ENCODE results near the gene C8G.

Gene C8G

DNA sequence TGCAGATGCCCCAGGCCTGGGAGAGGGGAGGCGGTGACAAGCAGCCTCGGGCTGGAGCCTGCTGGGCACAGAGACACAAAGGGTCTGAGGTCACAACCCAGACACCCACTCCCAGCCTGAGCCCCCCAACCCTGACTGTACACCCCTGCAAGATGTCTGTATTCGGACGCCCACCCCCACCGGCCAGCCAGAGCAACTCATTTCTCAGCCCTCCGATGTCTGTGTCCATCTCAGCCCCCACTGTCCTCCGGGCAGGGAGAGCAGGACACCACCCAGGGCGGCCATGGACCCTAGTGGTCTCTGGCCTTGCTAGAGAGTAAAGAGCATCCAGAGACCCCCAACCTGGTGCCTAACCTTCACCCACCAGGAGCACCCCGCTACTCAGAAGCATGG, 10.9 kb downstream of the C8G start:
- no peak for DNase-seq

DNA sequence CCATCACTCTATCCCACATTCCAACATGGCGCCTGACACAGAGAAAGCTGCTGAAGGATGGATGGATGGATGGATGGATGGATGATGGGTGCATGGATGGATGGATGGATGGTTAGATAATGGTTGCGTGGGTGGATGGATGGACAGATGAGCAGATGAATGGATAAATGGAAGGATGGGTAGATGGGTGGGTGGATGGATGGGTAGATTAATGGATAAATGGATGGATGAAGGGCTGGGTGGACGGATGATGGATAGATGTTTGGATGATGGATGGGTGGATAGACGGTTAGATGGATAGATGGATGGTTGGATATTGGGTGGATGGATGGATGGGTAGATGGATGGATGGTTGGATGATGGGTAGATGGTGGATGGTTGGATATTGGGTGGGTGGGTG, 11.6 kb downstream of the C8G start:
- DNase-seq: no peak

DNA sequence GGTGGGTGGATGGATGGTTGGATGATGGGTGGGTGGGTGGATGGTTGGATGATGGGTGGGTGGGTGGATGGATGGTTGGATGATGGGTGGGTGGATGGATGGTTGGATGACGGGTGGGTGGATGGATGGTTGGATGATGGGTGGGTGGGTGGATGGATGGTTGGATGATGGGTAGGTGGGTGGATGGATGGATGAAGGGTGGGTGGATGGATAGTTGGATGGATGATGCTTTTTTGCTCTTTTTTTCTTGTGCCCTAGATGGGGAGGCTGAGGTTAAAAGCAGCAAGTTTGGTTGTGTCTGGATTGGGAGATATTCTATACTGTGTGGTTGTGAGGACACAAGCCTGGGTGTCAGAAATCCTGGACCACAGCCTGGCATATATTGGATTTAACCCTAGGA, 12.4 kb downstream of the C8G start:
- no peak for DNase-seq

DNA sequence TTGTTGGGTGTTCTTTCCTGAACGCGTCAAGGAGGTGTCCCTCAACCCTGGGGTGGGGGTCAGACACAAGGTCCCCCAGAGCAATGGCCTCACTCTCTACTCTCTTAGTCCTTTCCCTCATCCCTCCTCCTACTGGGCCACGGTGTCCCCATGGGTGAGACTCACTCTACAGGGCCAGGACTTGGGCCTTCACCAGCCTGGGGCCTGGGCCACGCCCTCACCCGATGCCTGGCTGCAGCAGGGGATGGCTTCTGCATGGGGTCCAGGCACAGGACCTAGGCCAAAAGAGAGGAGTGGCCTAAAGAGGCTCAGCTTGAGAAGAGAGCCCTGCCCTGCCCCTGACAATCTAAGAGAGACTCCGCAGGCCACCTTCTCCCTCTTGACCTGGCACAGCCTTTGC, 12.9 kb downstream of the C8G start:
- DNase-seq: no peak

DNA sequence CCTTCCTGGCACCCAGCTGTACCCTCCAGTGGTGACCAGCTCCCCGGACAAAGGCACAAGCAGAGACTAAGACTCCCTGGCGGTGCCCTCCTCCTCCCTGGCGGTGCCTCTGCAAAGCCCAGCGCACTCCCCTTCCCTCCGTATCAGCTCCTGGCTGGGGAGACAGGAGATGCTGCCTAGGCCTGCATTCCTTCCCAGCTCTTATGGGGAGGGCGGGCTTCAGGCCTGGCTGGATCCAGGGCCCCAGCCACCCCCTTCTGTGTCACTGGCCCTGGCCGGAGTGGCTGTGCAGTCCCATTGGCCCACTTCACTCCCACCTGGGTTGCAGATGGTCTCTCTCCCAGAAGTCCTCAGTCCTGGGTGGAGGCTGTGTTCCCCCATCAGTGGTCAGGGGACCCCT, 13.4 kb downstream of the C8G start:
- no peak for DNase-seq

DNA sequence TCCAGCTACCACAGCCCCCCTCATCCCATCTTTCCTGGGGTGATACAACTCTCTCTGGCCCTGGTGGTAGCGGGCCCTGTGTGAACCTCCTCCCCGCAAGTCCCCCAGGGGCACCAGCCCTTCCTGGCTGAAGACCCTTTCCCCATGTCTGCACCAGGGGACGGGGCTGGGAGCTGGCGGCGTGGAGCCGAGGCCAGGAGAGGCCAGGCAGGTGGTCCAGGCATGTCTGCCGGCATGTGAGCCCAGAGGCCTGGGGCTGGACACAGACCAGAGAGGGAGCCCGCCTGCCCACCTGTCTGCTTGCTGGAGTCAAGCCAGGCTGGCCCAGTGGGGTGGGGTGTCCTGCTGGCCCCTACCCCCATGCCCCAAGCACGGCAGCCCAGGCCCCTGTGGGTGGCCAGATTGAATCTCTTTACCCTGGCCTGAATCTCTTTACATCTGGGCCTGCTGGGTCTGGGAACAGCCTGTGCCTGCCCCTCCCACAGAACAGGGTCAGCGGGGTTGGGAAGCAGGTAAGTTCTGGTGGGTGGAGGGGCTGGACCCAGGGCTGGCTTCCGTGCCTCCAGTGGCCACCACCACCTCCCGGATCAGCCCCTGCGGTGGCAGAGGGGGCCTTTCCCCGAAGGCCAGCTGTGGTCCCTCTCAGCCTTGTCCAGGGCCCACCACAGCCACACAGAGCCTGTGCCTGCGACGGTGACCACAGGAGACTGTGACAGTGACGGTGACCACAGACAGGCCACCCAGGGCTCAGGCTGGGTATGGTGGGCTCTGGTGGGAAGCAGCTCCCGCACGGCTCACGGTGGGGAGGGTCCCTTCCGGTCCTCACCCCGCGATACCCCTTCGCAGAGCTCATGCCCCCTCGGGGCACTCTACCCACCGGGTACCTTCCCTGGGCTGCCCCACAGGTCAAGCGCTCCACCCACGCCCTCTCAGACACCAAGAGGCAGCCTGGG, 14.1 kb downstream of the C8G start:
- DNase-seq: no peak

DNA sequence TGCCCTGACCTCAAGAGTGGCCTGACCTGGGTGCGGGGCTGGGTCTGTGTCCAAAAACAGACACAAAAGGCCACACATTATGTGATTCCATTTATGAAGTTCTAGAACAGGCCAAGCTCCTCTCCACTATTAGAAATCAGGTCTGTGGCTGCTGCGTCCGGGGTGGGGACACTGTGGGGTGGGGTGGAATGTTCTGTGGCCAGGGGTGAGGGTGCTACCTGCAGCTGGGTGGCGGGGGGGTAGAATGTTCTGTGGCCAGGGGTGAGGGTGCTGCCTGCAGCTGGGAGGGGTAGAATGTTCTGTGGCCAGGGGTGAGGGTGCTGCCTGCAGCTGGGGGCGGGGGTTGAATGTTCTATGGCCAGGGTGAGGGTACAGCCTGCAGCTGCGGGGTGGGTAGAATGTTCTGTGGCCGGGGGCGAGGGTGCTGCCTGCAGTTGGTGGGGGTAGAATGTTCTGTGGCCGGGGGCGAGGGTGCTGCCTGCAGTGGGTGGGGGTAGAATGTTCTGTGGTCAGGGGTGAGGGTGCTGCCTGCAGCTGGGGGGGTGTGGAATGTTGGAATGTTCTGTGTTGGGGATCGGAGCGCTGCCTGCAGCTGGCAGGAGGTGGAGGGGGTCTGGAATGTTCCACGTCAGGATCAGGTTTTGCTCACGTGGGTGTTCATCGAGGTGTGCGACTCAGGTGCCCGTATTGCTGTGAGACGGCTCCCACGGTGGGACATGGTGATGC, 15.3 kb downstream of the C8G start:
- no peak for DNase-seq

DNA sequence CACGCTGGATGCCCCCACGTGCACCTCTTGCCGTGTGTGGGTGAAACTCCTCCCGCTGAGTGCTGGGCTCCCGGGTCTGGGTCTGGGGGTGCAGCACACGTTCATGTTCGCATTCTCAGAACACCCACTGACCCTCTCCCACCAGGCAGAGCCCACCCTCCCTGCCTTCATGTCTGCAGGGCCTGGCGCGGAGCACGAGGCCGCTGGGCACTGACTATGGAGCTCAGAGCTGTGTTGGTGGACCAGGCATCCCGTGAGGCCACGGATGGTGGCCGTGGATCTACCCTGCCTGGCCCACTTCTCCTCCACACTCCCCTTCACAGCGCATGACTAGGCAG, 15.9 kb downstream of the C8G start:
- no peak for DNase-seq

DNA sequence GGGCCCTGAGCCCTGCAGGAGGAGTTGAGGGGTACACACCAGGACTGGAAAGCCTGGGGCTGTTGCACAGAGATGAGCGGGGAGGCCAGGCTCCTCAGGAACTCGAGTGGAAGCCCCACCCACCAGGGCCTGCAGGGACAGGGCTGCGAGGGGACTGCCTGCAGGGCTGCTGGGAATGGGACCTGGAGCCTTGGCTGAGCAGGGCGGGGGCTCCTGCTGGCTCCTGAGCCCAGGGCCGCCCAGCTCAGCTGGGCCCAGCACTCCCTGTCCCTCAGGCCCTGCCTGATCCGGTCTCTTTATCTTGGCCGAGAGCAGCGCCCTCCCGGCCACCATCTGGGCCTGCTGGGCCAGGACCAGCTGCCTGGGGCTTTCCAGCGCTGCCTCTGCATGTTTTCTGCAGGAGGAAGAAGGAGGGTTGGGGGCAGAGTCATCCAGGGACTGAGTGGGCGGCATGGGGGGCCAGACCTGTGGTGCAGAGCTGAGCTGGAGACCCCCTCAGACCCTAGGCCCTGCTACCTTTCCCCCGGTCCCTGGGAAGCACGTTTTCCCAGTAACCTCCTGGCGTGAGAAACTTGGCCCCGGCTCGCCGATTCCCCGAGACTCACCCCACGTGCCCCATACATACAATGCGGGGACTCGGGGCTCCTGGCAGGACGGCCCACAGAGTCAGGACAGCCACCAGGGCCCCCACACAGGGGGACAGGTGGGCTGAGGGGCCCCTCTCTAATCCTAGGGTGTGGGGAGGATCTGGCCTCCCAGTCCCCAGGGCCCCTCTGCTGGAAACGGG, 16.4 kb downstream of the C8G start:
- no peak for DNase-seq

DNA sequence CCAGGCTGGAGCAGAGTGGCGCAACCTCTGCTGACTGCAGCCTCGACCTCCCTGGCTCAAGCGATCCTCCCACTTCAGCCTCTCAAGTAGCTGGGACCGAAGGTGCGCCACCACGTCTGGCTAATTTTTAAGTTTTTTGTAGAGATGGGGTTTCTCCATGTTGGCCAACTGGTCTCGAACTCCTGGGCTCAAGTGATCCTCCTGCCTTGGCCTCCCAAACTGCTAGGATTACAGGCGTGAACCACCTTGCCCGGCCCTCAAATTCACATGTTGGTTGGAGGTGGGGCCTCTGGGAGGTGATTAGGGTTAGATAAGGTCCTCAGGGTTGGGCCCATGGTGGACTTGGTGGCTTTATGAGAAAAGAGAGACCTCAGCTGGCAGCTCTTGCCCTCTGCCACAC, 17.1 kb downstream of the C8G start:
- no peak for DNase-seq

DNA sequence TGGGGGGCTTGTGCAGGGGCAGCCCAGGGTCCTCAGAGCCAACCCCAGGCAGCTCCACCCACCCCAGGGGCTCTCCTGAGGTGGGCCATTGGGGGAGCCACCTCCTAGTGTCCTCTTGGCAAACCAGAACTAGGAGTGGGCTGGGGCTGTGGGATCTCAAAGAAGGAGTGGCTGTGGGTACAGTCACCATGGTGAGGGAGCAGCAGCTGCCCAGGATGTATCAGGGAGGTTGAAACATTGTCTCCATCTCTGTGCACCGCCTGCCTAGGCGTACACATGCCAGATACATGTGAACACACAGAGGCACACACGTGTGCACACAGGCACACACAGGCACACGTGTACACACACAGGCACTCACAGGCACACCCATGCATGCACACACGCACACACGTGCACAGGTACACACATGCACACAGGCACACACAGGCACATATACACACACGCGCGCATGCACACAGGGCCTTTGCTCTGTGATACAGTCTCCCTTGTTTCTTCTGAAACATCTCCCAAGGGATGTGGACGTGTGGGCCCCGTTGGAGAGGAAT, 17.7 kb downstream of the C8G start:
- DNase-seq: no peak

DNA sequence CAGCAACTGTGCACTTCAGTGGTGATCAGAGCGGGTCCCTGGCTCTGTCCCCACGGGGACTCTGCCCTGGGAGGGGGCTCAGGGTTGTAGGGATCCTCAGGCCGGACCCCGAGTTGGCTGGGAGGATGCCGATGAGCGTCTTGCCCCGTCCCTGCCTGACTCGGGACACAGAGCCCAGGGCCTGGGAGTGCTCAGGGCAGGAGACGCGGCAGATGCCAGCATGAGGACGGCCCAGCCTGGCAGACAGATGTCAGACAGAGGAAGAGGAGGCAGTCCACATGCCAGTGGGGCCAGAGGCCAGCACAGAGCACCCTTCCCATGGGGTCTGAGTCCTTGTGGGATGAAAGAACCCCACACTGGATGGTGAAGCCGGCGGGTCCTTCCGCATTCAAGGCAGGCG, 18.3 kb downstream of the C8G start:
- no peak for DNase-seq

DNA sequence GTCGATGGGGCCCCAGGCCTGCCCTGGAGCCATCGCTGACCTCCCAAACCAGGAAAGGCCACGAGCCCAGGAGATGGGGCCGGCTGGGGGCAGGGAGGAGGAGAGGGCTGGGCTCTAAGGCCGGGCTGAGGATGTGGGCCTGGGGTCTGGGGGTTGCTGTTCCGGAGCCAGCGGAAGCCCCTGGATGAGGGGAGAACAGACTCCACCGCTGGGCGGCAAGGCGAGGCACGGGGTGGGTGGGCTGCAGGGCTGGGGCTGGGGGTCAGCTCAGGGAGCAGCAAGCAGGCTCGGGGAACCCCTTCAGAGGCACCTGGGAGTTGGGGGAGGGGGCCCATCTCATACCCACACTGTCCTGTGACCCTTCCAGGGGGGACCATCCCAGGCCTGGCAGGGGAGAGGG, 18.7 kb downstream of the C8G start:
- no peak for DNase-seq

DNA sequence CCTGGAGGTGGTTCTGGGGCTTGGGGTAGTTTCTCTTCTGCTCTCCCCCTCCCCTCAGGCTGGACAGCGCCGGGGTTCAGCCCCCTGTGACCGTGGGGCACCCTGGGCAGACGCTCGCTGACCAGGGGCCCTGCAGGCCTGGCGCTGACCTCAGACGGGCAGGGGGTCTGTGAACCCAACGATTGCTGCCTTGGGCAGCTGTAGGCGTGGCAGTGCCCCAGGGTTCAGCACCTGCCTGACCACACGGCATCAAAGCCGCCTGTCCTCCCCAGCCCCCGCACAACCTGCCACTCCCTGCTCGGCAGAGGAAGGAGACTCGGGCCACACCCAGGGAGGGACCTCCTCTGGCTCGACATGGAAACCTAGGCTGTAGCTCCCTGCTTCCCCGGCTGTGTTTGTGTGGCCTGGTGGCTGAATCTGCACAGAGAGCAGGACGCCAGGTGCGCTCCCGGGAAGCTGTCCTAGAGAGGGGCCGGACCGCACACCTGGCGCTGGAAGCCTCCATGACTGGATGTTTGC, 19.2 kb downstream of the C8G start:
- no peak for DNase-seq

DNA sequence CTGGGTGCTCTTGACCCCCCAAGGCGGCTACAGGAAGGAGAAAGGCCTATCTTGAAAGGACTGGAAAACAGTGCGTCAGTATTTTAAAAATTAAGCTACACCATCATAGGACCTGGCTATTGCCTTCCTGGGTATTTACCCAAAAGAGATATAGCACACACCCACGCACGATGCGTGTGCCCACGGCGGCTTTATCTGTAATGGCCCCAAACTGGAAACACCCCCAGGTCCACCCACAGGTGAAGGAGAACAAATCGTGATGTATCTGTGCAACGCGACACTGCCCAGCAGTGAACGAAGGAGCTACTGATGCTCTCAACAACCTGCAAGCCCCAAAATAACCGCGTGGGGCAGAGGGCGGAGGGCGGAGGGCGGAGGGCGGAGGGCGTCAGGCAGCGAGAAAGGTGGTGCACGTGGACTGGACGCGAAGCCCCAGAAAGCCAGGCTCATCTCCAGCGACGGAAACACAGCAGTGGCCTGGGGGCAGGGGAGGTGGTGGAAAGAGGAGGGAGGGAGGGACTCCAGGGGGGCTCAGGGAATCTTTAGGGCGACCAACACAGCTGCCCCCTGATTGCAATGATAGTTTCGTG, 19.9 kb downstream of the C8G start:
- no peak for DNase-seq

DNA sequence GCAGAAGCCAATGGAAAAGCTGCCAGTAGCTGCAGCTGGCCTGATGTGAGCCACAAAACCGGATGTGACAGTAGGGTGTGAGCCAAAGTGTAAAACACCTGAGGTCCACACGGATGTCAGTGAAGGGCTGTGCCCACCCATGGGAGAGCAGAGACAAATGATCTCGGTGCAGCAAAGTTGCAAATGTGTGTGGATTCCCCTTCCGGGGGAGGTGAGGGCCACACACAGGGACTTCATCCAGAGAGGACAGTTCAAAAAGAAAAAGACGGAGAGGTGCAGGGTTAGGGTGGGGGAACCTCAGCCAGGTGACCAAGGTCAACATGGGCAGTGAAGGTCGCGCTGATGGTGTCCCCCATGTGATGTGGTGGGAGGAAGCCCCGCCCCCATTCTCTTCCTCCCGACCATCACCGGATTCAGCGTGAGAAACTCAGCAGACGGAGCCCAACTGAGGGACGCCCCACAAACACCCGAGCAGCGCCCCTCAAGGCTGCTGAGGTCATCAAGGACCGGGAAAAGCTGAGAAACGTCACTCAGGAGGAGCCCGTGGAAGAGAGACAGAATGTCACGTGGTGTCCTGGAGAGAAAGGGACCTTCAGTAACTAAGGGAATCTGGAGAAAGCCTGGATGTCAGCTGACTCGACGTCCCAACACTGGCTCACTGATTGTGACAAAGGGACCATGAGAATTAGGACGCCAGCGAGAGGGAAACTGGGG, 20.9 kb downstream of the C8G start:
- no peak for DNase-seq

DNA sequence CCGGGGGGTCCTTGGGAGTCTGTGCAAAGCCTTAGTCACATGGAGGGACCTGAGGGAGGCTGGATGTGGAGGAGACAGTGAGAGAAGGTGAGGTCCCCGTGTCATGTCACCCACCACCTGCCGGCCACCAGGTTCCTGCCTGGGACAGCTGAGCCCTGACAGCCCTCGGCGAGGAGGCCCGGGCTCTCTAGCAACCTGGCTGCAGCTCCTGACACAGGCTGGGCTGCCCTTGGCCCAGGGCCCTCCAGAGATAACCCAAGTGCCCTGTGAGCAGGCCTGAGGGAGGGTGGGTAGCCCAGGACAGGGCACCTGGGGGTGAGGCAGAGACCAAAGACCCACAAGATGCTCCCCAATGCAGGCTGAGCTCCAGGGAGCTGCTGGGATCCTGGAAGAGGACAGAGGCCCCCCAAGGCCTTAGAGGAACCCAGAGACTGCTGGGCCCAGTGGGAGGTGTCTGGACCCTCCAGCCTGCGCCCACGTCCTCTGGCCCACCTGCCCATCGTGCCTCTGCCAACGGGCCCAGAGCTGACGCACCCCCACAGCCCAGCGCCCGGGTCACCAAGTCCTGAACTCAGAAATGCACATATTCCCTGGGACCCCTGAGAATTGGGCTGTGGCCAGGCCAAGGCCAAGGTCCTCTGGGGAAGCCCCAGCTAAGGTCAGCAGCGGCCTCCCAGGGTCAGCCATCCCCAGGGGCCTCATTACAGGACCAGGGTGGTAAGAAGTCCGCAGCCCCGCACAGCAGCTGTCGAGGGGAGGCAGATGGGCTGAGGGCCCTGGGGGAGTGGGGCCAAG, 23.5 kb downstream of the C8G start:
- no peak for DNase-seq

DNA sequence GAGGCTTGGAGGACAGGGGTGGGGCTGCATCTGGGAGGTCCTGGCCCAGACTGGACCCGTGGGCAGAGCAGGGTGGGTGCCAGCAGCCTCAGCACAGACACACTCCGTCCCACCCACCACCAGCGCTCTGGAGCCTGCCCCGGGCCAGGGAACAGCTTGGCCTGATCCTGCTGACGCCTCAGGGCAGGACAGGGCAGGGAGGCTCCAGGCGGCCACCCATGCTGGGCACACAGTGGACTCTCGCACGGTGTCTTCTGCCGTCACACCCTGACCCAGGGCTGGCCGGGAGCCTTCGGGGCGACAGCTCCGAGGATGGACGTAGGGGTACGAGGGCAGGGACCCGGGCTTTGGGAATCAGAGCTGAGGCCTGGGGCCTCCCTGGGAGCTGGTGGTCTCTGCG, 24.1 kb downstream of the C8G start:
- no peak for DNase-seq

DNA sequence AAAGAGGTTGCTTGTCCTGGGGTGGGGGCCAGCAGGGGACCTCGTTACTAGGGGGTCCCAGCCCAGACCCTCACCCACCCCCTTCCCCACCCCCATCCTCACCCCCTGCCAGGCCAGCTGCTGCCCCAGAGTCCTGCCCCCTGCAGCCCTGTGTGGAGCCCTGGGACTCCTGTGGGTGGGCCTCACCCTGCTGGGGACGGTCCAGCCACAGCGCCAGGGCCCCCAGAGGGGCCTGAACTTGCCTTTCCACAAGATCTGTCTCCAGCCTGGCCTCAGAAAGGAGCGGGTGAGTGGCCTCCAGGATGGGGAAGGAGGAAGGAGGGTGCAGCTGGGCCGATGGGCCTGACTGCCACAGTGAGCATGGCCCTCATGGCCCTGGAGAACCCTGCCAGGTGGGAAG, 24.7 kb downstream of the C8G start:
- DNase-seq: no peak

DNA sequence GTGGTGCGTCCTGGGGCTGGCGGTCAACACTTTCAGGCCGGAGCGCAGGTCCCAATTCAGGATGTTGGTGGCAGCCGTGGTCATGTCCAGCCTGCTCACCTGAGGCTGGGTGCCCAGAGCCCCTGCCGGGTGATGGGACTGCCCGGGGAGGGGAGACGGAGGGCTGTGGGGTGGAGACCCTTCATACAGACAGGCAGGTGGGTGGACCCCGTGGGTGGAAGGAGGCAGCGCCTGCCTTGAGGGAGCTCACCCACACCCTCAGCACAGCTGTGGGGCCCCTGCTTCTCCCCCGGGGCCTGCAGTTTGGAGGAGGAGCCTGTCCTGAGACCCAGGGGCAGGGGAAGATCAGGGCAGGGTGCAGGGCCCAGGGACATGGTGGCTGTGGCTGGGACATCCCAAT, 25.3 kb downstream of the C8G start:
- no peak for DNase-seq

DNA sequence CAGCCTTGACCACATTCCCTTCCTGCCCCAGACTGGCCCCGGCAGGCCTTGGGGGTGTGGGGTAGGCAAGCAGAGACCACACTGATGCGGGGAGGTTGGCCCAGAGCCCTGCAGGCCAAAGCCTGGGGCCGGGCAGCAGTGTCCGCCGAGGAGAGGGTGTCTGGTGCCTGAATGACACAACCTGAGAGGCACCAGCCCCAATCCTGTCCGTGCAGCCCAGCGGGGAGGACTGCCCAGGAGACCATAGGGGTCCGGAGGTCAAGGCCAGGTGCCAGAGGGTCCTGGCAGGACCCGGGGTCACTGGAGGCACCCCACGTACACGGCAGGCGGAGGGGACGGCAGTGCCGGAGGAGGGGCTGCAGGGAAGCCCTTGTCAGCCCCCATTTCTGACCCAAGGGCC, 26.7 kb downstream of the C8G start:
- DNase-seq: no peak

Measured in NCI-H345 (cell line).